ENCODE results near the gene DOP1A. TPM values are rescaled to one million over a fixed set of nuclear protein-coding genes. Genes with fewer than 3 reads are reported as not detected.

The DOP1A gene
- polyA plus RNA-seq, 1 experiment, result 4.7 TPM

DNA sequence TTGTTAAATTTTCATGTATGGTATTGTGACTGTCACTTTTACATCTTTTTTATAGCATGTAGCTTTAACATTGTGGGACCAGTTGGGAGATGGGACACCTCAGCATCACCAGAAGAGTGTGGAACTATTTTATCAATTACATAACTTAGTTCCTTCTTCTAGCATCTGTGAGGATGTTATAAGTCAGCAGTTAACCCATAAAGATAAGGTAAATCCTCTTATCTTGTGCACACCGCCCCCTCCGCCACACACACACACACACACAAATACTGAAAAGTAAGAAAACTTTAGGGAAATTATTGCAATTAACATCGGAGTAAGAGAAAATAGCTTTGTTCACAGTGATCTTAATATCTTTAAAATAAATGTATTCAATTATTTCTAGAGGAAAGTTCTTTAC, 64.7 kb downstream of the DOP1A start:
- POLR2A ChIA-PET, result no interaction called here
- CTCF ChIA-PET, result interaction anchor here (0.6 to 4.1 kb wide), 2 partner anchors 12 to 66 kb away, joined by 3 to 21 read pairs; partner anchors contain the start of genes DOP1A and UBE3D
- Histone ChIP-seq H3K36me3 (ENCODE audit: control insufficient read depth, insufficient read depth, low read length) (peaks cover 3% of the 10 kb centered on the region), H3K27me3 (ENCODE audit: control insufficient read depth, insufficient read depth, low read length) (no peaks in the 10 kb centered on the region), H3K4me3 (ENCODE audit: low read depth, low read length) (no peak overlapping the region)
- DNase-seq (ENCODE audit: low read depth), result no peak
- TF ChIP-seq, protein P1, sequence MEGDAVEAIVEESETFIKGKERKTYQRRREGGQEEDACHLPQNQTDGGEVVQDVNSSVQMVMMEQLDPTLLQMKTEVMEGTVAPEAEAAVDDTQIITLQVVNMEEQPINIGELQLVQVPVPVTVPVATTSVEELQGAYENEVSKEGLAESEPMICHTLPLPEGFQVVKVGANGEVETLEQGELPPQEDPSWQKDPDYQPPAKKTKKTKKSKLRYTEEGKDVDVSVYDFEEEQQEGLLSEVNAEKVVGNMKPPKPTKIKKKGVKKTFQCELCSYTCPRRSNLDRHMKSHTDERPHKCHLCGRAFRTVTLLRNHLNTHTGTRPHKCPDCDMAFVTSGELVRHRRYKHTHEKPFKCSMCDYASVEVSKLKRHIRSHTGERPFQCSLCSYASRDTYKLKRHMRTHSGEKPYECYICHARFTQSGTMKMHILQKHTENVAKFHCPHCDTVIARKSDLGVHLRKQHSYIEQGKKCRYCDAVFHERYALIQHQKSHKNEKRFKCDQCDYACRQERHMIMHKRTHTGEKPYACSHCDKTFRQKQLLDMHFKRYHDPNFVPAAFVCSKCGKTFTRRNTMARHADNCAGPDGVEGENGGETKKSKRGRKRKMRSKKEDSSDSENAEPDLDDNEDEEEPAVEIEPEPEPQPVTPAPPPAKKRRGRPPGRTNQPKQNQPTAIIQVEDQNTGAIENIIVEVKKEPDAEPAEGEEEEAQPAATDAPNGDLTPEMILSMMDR (IDR thresholded peaks at IDR 0.05; ENCODE audit: insufficient read depth, low read depth, low read length), result no peak

DNA sequence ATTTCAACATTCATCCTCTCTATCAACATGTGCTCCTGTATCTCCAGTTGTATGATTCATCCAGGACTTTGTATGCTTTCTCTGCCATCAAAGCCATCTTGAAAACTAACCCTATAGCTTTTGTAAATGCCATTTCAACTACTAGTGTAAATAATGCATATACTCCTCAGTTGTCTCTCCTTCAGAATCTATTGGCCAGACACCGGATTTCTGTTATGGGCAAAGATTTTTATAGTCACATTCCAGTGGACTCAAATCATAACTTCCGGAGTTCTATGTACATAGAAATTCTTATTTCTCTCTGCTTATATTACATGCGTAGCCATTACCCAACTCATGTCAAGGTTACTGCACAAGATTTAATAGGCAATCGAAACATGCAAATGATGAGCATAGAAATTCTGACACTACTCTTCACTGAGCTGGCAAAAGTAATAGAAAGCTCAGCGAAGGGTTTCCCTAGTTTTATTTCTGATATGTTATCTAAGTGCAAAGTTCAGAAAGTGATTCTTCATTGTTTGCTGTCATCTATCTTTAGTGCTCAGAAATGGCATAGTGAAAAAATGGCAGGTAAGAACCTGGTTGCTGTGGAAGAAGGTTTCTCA, 70.7 kb downstream of the DOP1A start:
- CTCF ChIA-PET, result interaction anchor here (0.9 kb wide), 1 partner anchor 70 kb away, joined by 3 read pairs; no protein-coding TSS in a partner anchor

DNA sequence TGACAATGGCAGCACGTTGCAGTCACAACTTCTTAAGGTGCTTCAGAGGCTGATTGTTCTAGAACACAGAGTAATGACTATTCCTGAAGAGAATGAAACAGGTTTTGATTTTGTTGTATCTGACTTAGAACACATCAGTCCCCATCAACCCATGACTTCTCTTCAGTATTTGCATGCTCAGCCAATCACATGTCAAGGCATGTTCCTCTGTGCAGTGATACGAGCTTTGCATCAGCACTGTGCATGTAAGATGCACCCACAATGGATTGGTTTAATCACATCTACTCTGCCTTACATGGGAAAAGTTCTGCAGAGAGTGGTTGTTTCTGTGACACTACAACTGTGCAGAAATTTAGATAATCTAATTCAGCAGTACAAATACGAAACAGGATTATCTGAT, 71.3 kb downstream of the DOP1A start:
- Histone ChIP-seq H3K27me3 (ENCODE audit: control insufficient read depth, insufficient read depth, low read length) (no peaks in the 10 kb centered on the region), H3K4me3 (ENCODE audit: low read depth, low read length) (no peak overlapping the region), H3K36me3 (ENCODE audit: control insufficient read depth, insufficient read depth, low read length) (peaks cover 1% of the 10 kb centered on the region; the same call in 1 of the 2 replicates)
- TF ChIP-seq, protein P1 (IDR thresholded peaks at IDR 0.05; ENCODE audit: insufficient read depth, low read depth, low read length), result no peak
- ChIA-PET POLR2A (no interaction called here), CTCF (no interaction called here)
- DNase-seq (ENCODE audit: low read depth), result no peak

More for the DNA sequence above, 70.7 kb downstream of the DOP1A start:
- Histone ChIP-seq H3K4me3 (ENCODE audit: low read depth, low read length) (no peak overlapping the region), H3K27me3 (ENCODE audit: control insufficient read depth, insufficient read depth, low read length) (no peaks in the 10 kb centered on the region), H3K36me3 (ENCODE audit: control insufficient read depth, insufficient read depth, low read length) (peaks cover 1% of the 10 kb centered on the region; the same call in 1 of the 2 replicates)
- POLR2A ChIA-PET, result no interaction called here
- DNase-seq (ENCODE audit: low read depth), result no peak
- TF ChIP-seq, protein P1 (IDR thresholded peaks at IDR 0.05; ENCODE audit: insufficient read depth, low read depth, low read length), result no peak

DNA sequence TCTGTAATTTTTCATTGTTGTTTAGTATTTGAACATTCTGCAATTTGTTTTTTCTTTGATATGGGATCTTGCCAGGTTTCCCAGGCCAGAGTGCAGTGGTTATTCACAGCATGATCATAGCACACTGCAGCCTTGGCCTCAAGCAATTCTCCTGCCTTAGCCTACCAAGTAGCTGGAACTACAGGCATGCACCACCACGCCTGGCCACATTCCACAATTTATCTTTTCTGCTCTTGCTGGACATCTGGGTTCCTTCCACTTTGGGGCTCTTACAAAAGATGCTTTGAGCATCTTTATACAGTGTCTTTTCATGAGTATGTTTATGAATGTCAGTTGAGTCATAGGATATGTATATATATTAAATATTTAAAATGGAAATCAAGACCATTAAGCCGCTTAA, 83.6 kb downstream of the DOP1A start:
- DNase-seq (ENCODE audit: low read depth), result no peak
- TF ChIP-seq, protein P1 (IDR thresholded peaks at IDR 0.05; ENCODE audit: insufficient read depth, low read depth, low read length), result no peak
- ChIA-PET CTCF (no interaction called here), POLR2A (no interaction called here)
- no peaks in the 10 kb centered on the region for H3K27me3 ChIP-seq (ENCODE audit: control insufficient read depth, insufficient read depth, low read length)
- H3K4me3 ChIP-seq (ENCODE audit: low read depth, low read length), result no peak overlapping the region
- H3K36me3 ChIP-seq (ENCODE audit: control insufficient read depth, insufficient read depth, low read length), result no peaks in the 10 kb centered on the region; the same call in 1 of the 2 replicates

DNA sequence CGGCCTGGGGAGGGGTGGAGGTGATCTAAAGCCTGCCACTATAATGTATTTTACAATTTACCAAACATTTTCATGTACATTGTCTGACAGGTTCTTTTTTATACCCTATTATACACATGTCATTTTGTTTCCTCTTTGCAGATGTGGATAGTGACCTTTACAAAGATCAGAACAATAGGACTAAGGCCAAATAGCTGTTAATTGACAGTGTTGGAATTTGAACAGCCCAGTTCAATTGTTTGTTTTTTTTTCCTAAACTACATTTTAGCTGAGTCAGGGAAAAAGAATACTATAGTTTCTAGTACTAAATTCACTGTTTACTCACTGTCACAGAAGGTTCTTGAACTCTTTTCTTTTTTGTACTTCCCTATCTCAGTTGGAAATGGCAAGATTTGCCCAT, 85.4 kb downstream of the DOP1A start:
- Histone ChIP-seq H3K4me3 (ENCODE audit: low read depth, low read length) (no peak overlapping the region), H3K27me3 (ENCODE audit: control insufficient read depth, insufficient read depth, low read length) (no peaks in the 10 kb centered on the region), H3K36me3 (ENCODE audit: control insufficient read depth, insufficient read depth, low read length) (no peaks in the 10 kb centered on the region; the same call in 1 of the 2 replicates)
- DNase-seq (ENCODE audit: low read depth), result no peak
- ChIA-PET CTCF (no interaction called here), POLR2A (no interaction called here)
- TF ChIP-seq, protein P1 (IDR thresholded peaks at IDR 0.05; ENCODE audit: insufficient read depth, low read depth, low read length), result no peak

Data from BJ (cell line).